A549 (cell line): ENCODE results near the gene NT5C.

Experiments used
- HDAC2 ChIP-seq: fragments of 200-600 bp; sonication (generic); IDR thresholded peaks from 2 replicates; pipeline ENCODE4 v1.6.1; 2016
- SREBF2 ChIP-seq: fragments of 450-650 bp; IDR thresholded peaks from 2 replicates; pipeline ENCODE4 v1.6.1; 2014; ENCODE audit warnings: mild to moderate bottlenecking, moderate library complexity

DNA sequence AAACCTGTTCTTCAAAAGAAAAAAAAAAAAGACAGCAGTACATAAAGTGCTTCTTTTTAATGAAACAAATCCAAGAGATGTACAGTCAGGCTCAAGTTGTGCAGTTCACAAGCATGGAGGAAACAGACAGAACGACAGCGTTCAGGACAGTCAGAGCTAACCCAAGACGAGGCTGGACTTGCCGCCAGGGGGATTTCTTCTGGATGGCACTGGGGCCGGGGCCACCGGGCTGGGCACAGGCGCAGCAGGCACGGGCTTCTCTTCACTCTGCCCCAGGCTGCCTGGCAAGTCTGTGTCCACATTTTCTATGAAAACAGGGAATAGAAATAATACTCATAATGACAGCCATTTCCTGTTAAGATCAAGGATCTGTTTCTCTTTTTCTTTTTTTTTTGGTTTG is 4.4 kb upstream of the NT5C start:
- TF ChIP-seq HDAC2 (no peak), SREBF2 (no peak)
